ENCODE data around the gene CAMK2N1.

- TF ChIP-seq EGR1 (IDR thresholded peaks at IDR 0.05; ENCODE audit: borderline replicate concordance, low read depth, low read length) (no peak), GTF2F1 (IDR thresholded peaks at IDR 0.05; ENCODE audit: borderline replicate concordance, low read depth, low read length) (no peak), JUN (IDR thresholded peaks at IDR 0.05; ENCODE audit: low read depth, low read length) (no peak), CTCF (IDR thresholded peaks at IDR 0.05; ENCODE audit: control extremely low read depth in 1 of 3, insufficient read depth in 1 of 3, low read depth in 1 of 3, low read length in 3 of 3) (no peak), CEBPB (IDR thresholded peaks at IDR 0.05; ENCODE audit: low read depth, low read length) (no peak), EZH2 (IDR thresholded peaks at IDR 0.05; ENCODE audit: low read depth, low read length, severe bottlenecking) (no peak)
Measured at GRCh38 chr1:20505488-20505887, 19.5 kb upstream of the CAMK2N1 start.

Measured in H1 (cell line).